IMR-90 (cell line): ENCODE results near the gene AKT3. TPM values are rescaled to one million over a fixed set of nuclear protein-coding genes. Genes with fewer than 3 reads are reported as not detected.

Source experiments
- ATAC-seq: fragments of 200-7000 bp; cut with Tn5 transposase; 2 replicates; pipeline ENCODE4 v1.9.1; 2020; ENCODE audit warnings: low read depth, mild to moderate bottlenecking, moderate library complexity
- BruUV-seq: library from RNA; stranded (reverse); fragments of 400-500 nt; replicated peaks from 2 replicates; lab custom pipeline; 2021; lab: Mats Ljungman, UMichigan
- CTCF ChIA-PET: fragments of 300-600 bp; formaldehyde crosslinking; extraction: SDS; loops from one replicate; lab custom pipeline; 2021; ENCODE audit warnings: antibody characterized with exemption; lab: Yijun Ruan, JAX
- POLR2A ChIA-PET: fragments of 300-600 bp; sonication (Branson Sonifier 250); formaldehyde crosslinking; loops from one replicate; lab custom pipeline; 2022; ENCODE audit warnings: antibody characterized with exemption; ENCODE audit not compliant: unreplicated experiment; lab: Charles Lee
- DNase-seq: peaks from one replicate; pipeline ENCODE4 v3.0.0; 2013
- H2AFZ ChIP-seq: replicated peaks from 2 replicates; pipeline ENCODE3; 2013; ENCODE audit warnings: low read length, mild to moderate bottlenecking; ENCODE audit not compliant: poor library complexity
- H2AK5ac ChIP-seq: 2 replicates; pipeline ENCODE4 v1.6.1; 2013; ENCODE audit warnings: low read depth, low read length, inconsistent platforms
- H2AK9ac ChIP-seq: replicated peaks from 2 replicates; pipeline ENCODE3; 2013; ENCODE audit warnings: mild to moderate bottlenecking, low read depth, low read length, moderate library complexity; ENCODE audit not compliant: poor library complexity
- H2BK120ac ChIP-seq: 2 replicates; pipeline ENCODE4 v1.6.1; 2013; ENCODE audit warnings: low read depth, low read length, inconsistent platforms
- H2BK15ac ChIP-seq: 3 replicates; pipeline ENCODE4 v1.6.1; 2013; ENCODE audit warnings: low read depth, low read length, inconsistent platforms
- H2BK20ac ChIP-seq: 2 replicates; pipeline ENCODE4 v1.6.1; 2013; ENCODE audit warnings: low read depth, mild to moderate bottlenecking, inconsistent platforms, low read length, moderate library complexity
- H2BK5ac ChIP-seq: 2 replicates; pipeline ENCODE4 v1.6.1; 2013; ENCODE audit warnings: mild to moderate bottlenecking, low read depth, low read length, inconsistent platforms; ENCODE audit not compliant: poor library complexity, severe bottlenecking
- H3K14ac ChIP-seq: replicated peaks from 2 replicates; pipeline ENCODE4 v1.6.1; 2013; ENCODE audit warnings: low read depth, low read length, inconsistent platforms
- H3K18ac ChIP-seq: 2 replicates; pipeline ENCODE4 v1.6.1; 2013; ENCODE audit warnings: low read depth, low read length, control low read depth
- H3K23ac ChIP-seq: 2 replicates; pipeline ENCODE4 v1.6.1; 2013; ENCODE audit warnings: low read depth, low read length, inconsistent platforms
- H3K27ac ChIP-seq: 2 replicates; pipeline ENCODE4 v1.5.1; 2013; ENCODE audit warnings: mild to moderate bottlenecking, control low read depth, low read length; ENCODE audit not compliant: insufficient read depth
- H3K27me3 ChIP-seq: 2 replicates; pipeline ENCODE4 v1.6.1; 2013; ENCODE audit warnings: low read length; ENCODE audit not compliant: control insufficient read depth, insufficient read depth
- H3K36me3 ChIP-seq: 2 replicates; pipeline ENCODE4 v1.6.1; 2013; ENCODE audit warnings: low read length, mixed read lengths; ENCODE audit not compliant: control insufficient read depth, insufficient read depth
- H3K4ac ChIP-seq: 2 replicates; pipeline ENCODE4 v1.6.1; 2013; ENCODE audit warnings: low read depth, low read length, inconsistent platforms
- H3K4me1 ChIP-seq: 2 replicates; pipeline ENCODE4 v1.6.1; 2013; ENCODE audit warnings: low read length, mixed read lengths; ENCODE audit not compliant: control insufficient read depth, insufficient read depth
- H3K4me2 ChIP-seq: 2 replicates; pipeline ENCODE4 v1.6.1; 2013; ENCODE audit warnings: low read depth, mild to moderate bottlenecking, control low read depth, low read length, moderate library complexity
- H3K4me3 ChIP-seq: 2 replicates; pipeline ENCODE4 v1.5.1; 2013; ENCODE audit warnings: low read depth, mild to moderate bottlenecking, control low read depth, low read length, moderate library complexity; ENCODE audit not compliant: insufficient read depth
- H3K56ac ChIP-seq: 2 replicates; pipeline ENCODE4 v1.6.1; 2013; ENCODE audit warnings: low read length, inconsistent platforms; ENCODE audit not compliant: insufficient read depth; ENCODE audit errors: extremely low read depth
- H3K79me1 ChIP-seq, 2 experiments: 2 replicates each; pipeline ENCODE4 v1.6.1; 2013; ENCODE audit warnings: low read length in 2 of 2, inconsistent platforms in 1 of 2, low read depth in 1 of 2
- H3K9ac ChIP-seq: 2 replicates; pipeline ENCODE4 v1.6.1; 2013; ENCODE audit warnings: low read depth, low read length, control low read depth
- H3K9me1 ChIP-seq: 2 replicates; pipeline ENCODE4 v1.6.1; 2013; ENCODE audit warnings: low read length, inconsistent platforms; ENCODE audit not compliant: insufficient read depth
- H3K9me3 ChIP-seq: 2 replicates; pipeline ENCODE4 v1.6.1; 2013; ENCODE audit warnings: low read length; ENCODE audit not compliant: control insufficient read depth, insufficient read depth
- H4K20me1 ChIP-seq: 2 replicates; pipeline ENCODE4 v1.6.1; 2013; ENCODE audit warnings: low read length, inconsistent platforms; ENCODE audit not compliant: insufficient read depth
- H4K5ac ChIP-seq: 2 replicates; pipeline ENCODE4 v1.6.1; 2013; ENCODE audit warnings: mild to moderate bottlenecking, low read depth, low read length, control low read depth
- H4K8ac ChIP-seq, 2 experiments: 2 replicates each; pipeline ENCODE4 v1.6.1; 2013; ENCODE audit warnings: low read depth in 2 of 2, low read length in 2 of 2, control low read depth in 1 of 2, inconsistent platforms in 1 of 2
- H4K91ac ChIP-seq: 2 replicates; pipeline ENCODE4 v1.6.1; 2013; ENCODE audit warnings: low read depth, low read length, inconsistent platforms; ENCODE audit not compliant: insufficient read depth
- BHLHE40 ChIP-seq: fragments of 150-350 bp; IDR thresholded peaks from 2 replicates; pipeline ENCODE4 v1.6.1; 2016; ENCODE audit warnings: mild to moderate bottlenecking, low read depth, low read length
- CEBPB ChIP-seq: IDR thresholded peaks from 2 replicates; pipeline ENCODE4 v1.6.1; 2012; ENCODE audit warnings: low read depth, low read length, improper control_type of control experiment
- CHD1 ChIP-seq: IDR thresholded peaks from 2 replicates; pipeline ENCODE4 v1.6.1; 2012; ENCODE audit warnings: low read depth, low read length, improper control_type of control experiment
- CTCF ChIP-seq: conservative IDR thresholded peaks from 2 replicates; pipeline ENCODE4 v1.5.1; 2012; ENCODE audit warnings: mild to moderate bottlenecking, low read depth, low read length, improper control_type of control experiment
- ELK1 ChIP-seq: fragments of 150-350 bp; IDR thresholded peaks from 2 replicates; pipeline ENCODE4 v1.6.1; 2016; ENCODE audit warnings: low read depth, mild to moderate bottlenecking, low read length, moderate library complexity, borderline replicate concordance
- FOS ChIP-seq: fragments of 150-350 bp; IDR thresholded peaks from 2 replicates; pipeline ENCODE4 v1.6.1; 2016; ENCODE audit warnings: low read depth, low read length
- MAFK ChIP-seq: IDR thresholded peaks from 2 replicates; pipeline ENCODE4 v1.6.1; 2012; ENCODE audit warnings: low read depth, low read length, improper control_type of control experiment
- MXI1 ChIP-seq: IDR thresholded peaks from 2 replicates; pipeline ENCODE4 v1.6.1; 2012; ENCODE audit warnings: low read depth, mild to moderate bottlenecking, low read length, moderate library complexity, borderline replicate concordance
- NFE2L2 ChIP-seq: fragments of 150-350 bp; IDR thresholded peaks from 2 replicates; pipeline ENCODE4 v1.6.1; 2016; ENCODE audit warnings: low read depth, mild to moderate bottlenecking, low read length
- POLR2A ChIP-seq: IDR thresholded peaks from 2 replicates; pipeline ENCODE4 v1.6.1; 2012; ENCODE audit warnings: mild to moderate bottlenecking, low read depth, low read length
- RAD21 ChIP-seq: IDR thresholded peaks from 2 replicates; pipeline ENCODE4 v1.6.1; 2012; ENCODE audit warnings: low read length, improper control_type of control experiment
- RCOR1 ChIP-seq: IDR thresholded peaks from 2 replicates; pipeline ENCODE4 v1.6.1; 2012; ENCODE audit warnings: mild to moderate bottlenecking, low read length, improper control_type of control experiment; ENCODE audit not compliant: insufficient replicate concordance
- USF2 ChIP-seq: fragments of 150-350 bp; IDR thresholded peaks from 2 replicates; pipeline ENCODE4 v1.6.1; 2017; ENCODE audit warnings: mild to moderate bottlenecking, antibody characterized with exemption, low read length, low read depth
- WGBS, 2 experiments: methylation state at CpG; one replicate each; pipeline versions ENCODE4 v1.1.5 to v1.1.7; 2013; ENCODE audit warnings: missing lambda C conversion rate in 2 of 2; ENCODE audit not compliant: insufficient read length in 1 of 2; ENCODE audit errors: extremely low coverage in 2 of 2; 5-methylcytosine and 5-hydroxymethylcytosine counted together
- dilution Hi-C: fragments of 300-500 bp; cut with HindIII; formaldehyde crosslinking; loops from one replicate; pipeline ENCODE4 v1.14.3; 2018; ENCODE audit warnings: low sequenced_read_pairs; ENCODE audit not compliant: unreplicated experiment
- in situ Hi-C: fragments of 300-500 bp; cut with MboI; formaldehyde crosslinking; loops from 3 replicates; pipeline ENCODE4 v1.14.3; 2019; ENCODE audit warnings: low sequenced_read_pairs, inconsistent platforms, mixed read lengths
- intact Hi-C: fragments of 100-400 bp; cut with micrococcal nuclease; formaldehyde crosslinking; loops from 2 replicates; pipeline ENCODE4 v1.10.0; 2022
- polyA plus RNA-seq, 3 experiments: library from polyadenylated mRNA; depleted of rRNA; stranded (reverse); fragments of >200 nt; gene quantifications; 2 replicates each; pipeline ENCODE4 v1.2.3, GENCODE V29; 2012; ENCODE audit warnings: low replicate concordance in 1 of 3
- total RNA-seq: library from RNA; depleted of rRNA; stranded (reverse); fragments of >200 nt; gene quantifications from 2 replicates; pipeline ENCODE4 v1.2.3, GENCODE V29; 2012

AKT3 gene
- total and polyA plus RNA-seq, 2 of the 4 experiments (the other 2 are of a cell fraction) = 15.2 to 19.4 TPM

- no peak for TF ChIP-seq ELK1
These were observed 336.1 kb downstream of the AKT3 start (continued) for GRCh38 chr1:243513726-243514491.

- Histone ChIP-seq H4K91ac (no peak overlapping the region), H3K4me3 (no peak overlapping the region), H3K9me3 (no peaks in the 10 kb centered on the region), H3K23ac (no peak overlapping the region), H3K18ac (no peak overlapping the region), H3K9ac (no peak overlapping the region), H2AFZ (no peak overlapping the region), H4K20me1 (no peaks in the 10 kb centered on the region), H3K27ac (no peak overlapping the region), H2AK5ac (no peak overlapping the region), H2BK120ac (no peak overlapping the region), H3K4me1 (peaks cover 5% of the 10 kb centered on the region; the same call in 1 of the 2 replicates), H3K4me2 (no peak overlapping the region), H3K36me3 (peaks cover 9% of the 10 kb centered on the region), H4K5ac (no peak overlapping the region), H3K56ac (no peak overlapping the region), H4K8ac (no peak overlapping the region), H3K79me1 (peaks cover 0 to 5% of the 10 kb centered on the region in 2 experiments; a peak in 2 of 4 replicates), H3K27me3 (no peaks in the 10 kb centered on the region), H2BK15ac (no peak overlapping the region), H2AK9ac (no peak overlapping the region), H3K4ac (no peak overlapping the region), H2BK5ac (no peak overlapping the region), H3K9me1 (peaks cover 4% of the 10 kb centered on the region; the same call in 1 of the 2 replicates), H3K14ac (no peak overlapping the region), H2BK20ac (no peak overlapping the region)
- WGBS, 2 experiments = 80% methylated on average over 1 of the region's 3 CpGs; no CpG with 5 or more reads in 1 of the 2 experiments
- CTCF ChIA-PET = interaction anchor here (0.5 to 0.7 kb wide), 2 partner anchors 82 to 238 kb away, joined by 3 read pairs; no protein-coding TSS in a partner anchor
- no TSS peak for BruUV-seq
- ATAC-seq (no peak), DNase-seq (no peak)
- POLR2A ChIA-PET = no interaction called here
- intact Hi-C loops = no loop called here
- in situ Hi-C loops = no loop called here
- dilution Hi-C loops = no loop called here
- TF ChIP-seq NFE2L2 (no peak), RAD21 (no peak), CEBPB (no peak), MAFK (no peak), CTCF (no peak), FOS (no peak), BHLHE40 (no peak), RCOR1 (no peak), USF2 (no peak), POLR2A (no peak), CHD1 (no peak), MXI1 (no peak)
These were observed 339.1 kb downstream of the AKT3 start for GRCh38 chr1:243510928-243511327.
